Ammon's horn (tissue), 1 donor: Measurements from ENCODE around the gene CCNA2.

Experiments
- DNase-seq: peaks from one replicate; pipeline ENCODE4 v3.0.0-alpha.2; 2016; ENCODE audit warnings: low spot score

The CCNA2 gene

GRCh38 chr4:121776610-121777401, 46.9 kb downstream of the CCNA2 start:
- no peak for DNase-seq

- no peak for DNase-seq
Observed at GRCh38 chr4:121773883-121774282, 49.8 kb downstream of the CCNA2 start.

GRCh38 chr4:121771869-121772268, 51.8 kb downstream of the CCNA2 start:
- no peak for DNase-seq

- DNase-seq = no peak
Observed at GRCh38 chr4:121769341-121769740, 54.3 kb downstream of the CCNA2 start.

GRCh38 chr4:121767166-121767565, 56.5 kb downstream of the CCNA2 start:
- no peak for DNase-seq
